Measurements from ENCODE around the gene OXNAD1.

OXNAD1 gene

GRCh38 chr3:16240229-16241023 lies 24.6 kb upstream of the OXNAD1 start:
- Histone ChIP-seq H3K9me3 (replicated peaks in 1 of 2; ENCODE audit: control insufficient read depth in 2 of 2, insufficient read depth in 1 of 2, low read depth in 1 of 2, low read length in 2 of 2) (no peaks in the 10 kb centered on the region), H3K18ac (ENCODE audit: low read length) (no peak overlapping the region), H2BK12ac (ENCODE audit: low read length) (no peak overlapping the region), H3K4me1 (ENCODE audit: control insufficient read depth in 2 of 2, insufficient read depth in 1 of 2, low read depth in 1 of 2, low read length in 2 of 2) (no peaks in the 10 kb centered on the region), H3K14ac (ENCODE audit: low read length) (no peak overlapping the region), H3K4ac (ENCODE audit: low read length) (no peak overlapping the region), H3K4me2 (ENCODE audit: insufficient read depth, low read length, poor library complexity, severe bottlenecking) (no peak overlapping the region), H3K27ac (replicated peaks; ENCODE audit: low read length) (no peak overlapping the region), H2BK5ac (ENCODE audit: low read length) (no peak overlapping the region), H3K36me3 (replicated peaks in 1 of 2; ENCODE audit: control insufficient read depth in 2 of 2, insufficient read depth in 2 of 2, low read length in 2 of 2) (no peaks in the 10 kb centered on the region), H2AFZ (ENCODE audit: low read length) (no peak overlapping the region), H3K23ac (ENCODE audit: low read depth, low read length, poor library complexity) (no peak overlapping the region), H3K27me3 (ENCODE audit: control insufficient read depth in 3 of 3, insufficient read depth in 3 of 3, low read depth in 1 of 3, low read length in 3 of 3) (peaks cover 0 to 11% (median 0%) of the 10 kb centered on the region in 3 experiments), H2AK5ac (ENCODE audit: low read depth, low read length) (no peak overlapping the region), H4K8ac (ENCODE audit: low read depth, low read length) (no peak overlapping the region), H3K4me3 (ENCODE audit: low read length in 2 of 2) (no peak overlapping the region), H2BK120ac (ENCODE audit: low read depth, low read length) (no peak overlapping the region), H3K79me1 (ENCODE audit: low read depth, low read length) (no peaks in the 10 kb centered on the region), H3K9ac (ENCODE audit: low read depth, low read length, poor library complexity) (no peak overlapping the region), H2BK15ac (ENCODE audit: low read length) (no peak overlapping the region), H4K91ac (ENCODE audit: low read depth, low read length, poor library complexity) (no peak overlapping the region)
- no peak for DNase-seq (ENCODE audit: low spot score)
- no CpG with 5 or more reads among the region's 6 CpGs for WGBS, 2 donors (ENCODE audit: extremely low coverage in 2 of 2, insufficient read length in 2 of 2, insufficient replicate concordance in 1 of 2)

- no peak overlapping the region for H2BK15ac ChIP-seq (ENCODE audit: low read length)
- no peak overlapping the region for H3K4me3 ChIP-seq (ENCODE audit: low read length in 2 of 2)
- no peak overlapping the region for H2BK12ac ChIP-seq (ENCODE audit: low read length)
- H3K23ac ChIP-seq (ENCODE audit: low read depth, low read length, poor library complexity), result no peak overlapping the region
- no peak overlapping the region for H3K27ac ChIP-seq (replicated peaks; ENCODE audit: low read length)
- H3K27me3 ChIP-seq (ENCODE audit: control insufficient read depth in 3 of 3, insufficient read depth in 3 of 3, low read depth in 1 of 3, low read length in 3 of 3), result peaks cover 0 to 11% (median 0%) of the 10 kb centered on the region in 3 experiments
- H4K8ac ChIP-seq (ENCODE audit: low read depth, low read length), result no peak overlapping the region
- no peak overlapping the region for H3K18ac ChIP-seq (ENCODE audit: low read length)
- H3K4me1 ChIP-seq (ENCODE audit: control insufficient read depth in 2 of 2, insufficient read depth in 1 of 2, low read depth in 1 of 2, low read length in 2 of 2), result no peaks in the 10 kb centered on the region
- no peak overlapping the region for H2BK5ac ChIP-seq (ENCODE audit: low read length)
- no peaks in the 10 kb centered on the region for H3K9me3 ChIP-seq (replicated peaks in 1 of 2; ENCODE audit: control insufficient read depth in 2 of 2, insufficient read depth in 1 of 2, low read depth in 1 of 2, low read length in 2 of 2)
- H3K14ac ChIP-seq (ENCODE audit: low read length), result no peak overlapping the region
- no peak overlapping the region for H3K9ac ChIP-seq (ENCODE audit: low read depth, low read length, poor library complexity)
- DNase-seq (ENCODE audit: low spot score), result no peak
- H3K4me2 ChIP-seq (ENCODE audit: insufficient read depth, low read length, poor library complexity, severe bottlenecking), result no peak overlapping the region
- H2AK5ac ChIP-seq (ENCODE audit: low read depth, low read length), result no peak overlapping the region
- no peak overlapping the region for H2BK120ac ChIP-seq (ENCODE audit: low read depth, low read length)
- no CpG with 5 or more reads among the region's 5 CpGs for WGBS, 2 donors (ENCODE audit: extremely low coverage in 2 of 2, insufficient read length in 2 of 2, insufficient replicate concordance in 1 of 2)
- H3K4ac ChIP-seq (ENCODE audit: low read length), result no peak overlapping the region
- no peak overlapping the region for H4K91ac ChIP-seq (ENCODE audit: low read depth, low read length, poor library complexity)
- H3K79me1 ChIP-seq (ENCODE audit: low read depth, low read length), result no peaks in the 10 kb centered on the region
- H2AFZ ChIP-seq (ENCODE audit: low read length), result no peak overlapping the region
- no peaks in the 10 kb centered on the region for H3K36me3 ChIP-seq (replicated peaks in 1 of 2; ENCODE audit: control insufficient read depth in 2 of 2, insufficient read depth in 2 of 2, low read length in 2 of 2)
These were observed 23.8 kb upstream of the OXNAD1 start for GRCh38 chr3:16241225-16241624.

- Histone ChIP-seq H4K8ac (ENCODE audit: low read depth, low read length) (no peak overlapping the region), H2AK5ac (ENCODE audit: low read depth, low read length) (no peak overlapping the region), H4K91ac (ENCODE audit: low read depth, low read length, poor library complexity) (no peak overlapping the region), H3K18ac (ENCODE audit: low read length) (no peak overlapping the region), H3K27me3 (ENCODE audit: control insufficient read depth in 3 of 3, insufficient read depth in 3 of 3, low read depth in 1 of 3, low read length in 3 of 3) (peaks cover 0 to 11% (median 0%) of the 10 kb centered on the region in 3 experiments), H2BK12ac (ENCODE audit: low read length) (no peak overlapping the region), H3K9ac (ENCODE audit: low read depth, low read length, poor library complexity) (no peak overlapping the region), H3K9me3 (replicated peaks in 1 of 2; ENCODE audit: control insufficient read depth in 2 of 2, insufficient read depth in 1 of 2, low read depth in 1 of 2, low read length in 2 of 2) (no peaks in the 10 kb centered on the region), H2BK15ac (ENCODE audit: low read length) (no peak overlapping the region), H3K79me1 (ENCODE audit: low read depth, low read length) (no peaks in the 10 kb centered on the region), H3K27ac (replicated peaks; ENCODE audit: low read length) (no peak overlapping the region), H2AFZ (ENCODE audit: low read length) (no peak overlapping the region), H3K4me2 (ENCODE audit: insufficient read depth, low read length, poor library complexity, severe bottlenecking) (no peak overlapping the region), H3K23ac (ENCODE audit: low read depth, low read length, poor library complexity) (no peak overlapping the region), H3K4me3 (ENCODE audit: low read length in 2 of 2) (no peak overlapping the region), H3K4me1 (ENCODE audit: control insufficient read depth in 2 of 2, insufficient read depth in 1 of 2, low read depth in 1 of 2, low read length in 2 of 2) (no peaks in the 10 kb centered on the region), H2BK120ac (ENCODE audit: low read depth, low read length) (no peak overlapping the region), H3K4ac (ENCODE audit: low read length) (no peak overlapping the region), H2BK5ac (ENCODE audit: low read length) (no peak overlapping the region), H3K14ac (ENCODE audit: low read length) (no peak overlapping the region), H3K36me3 (replicated peaks in 1 of 2; ENCODE audit: control insufficient read depth in 2 of 2, insufficient read depth in 2 of 2, low read length in 2 of 2) (no peaks in the 10 kb centered on the region)
- no CpG with 5 or more reads among the region's 5 CpGs for WGBS, 2 donors (ENCODE audit: extremely low coverage in 2 of 2, insufficient read length in 2 of 2, insufficient replicate concordance in 1 of 2)
- DNase-seq (ENCODE audit: low spot score), result no peak
These were observed 22.8 kb upstream of the OXNAD1 start for GRCh38 chr3:16242177-16242576.

GRCh38 chr3:16243706-16244490 lies 21.1 kb upstream of the OXNAD1 start:
- no CpG with 5 or more reads among the region's 9 CpGs for WGBS, 2 donors (ENCODE audit: extremely low coverage in 2 of 2, insufficient read length in 2 of 2, insufficient replicate concordance in 1 of 2)
- no peak overlapping the region for H3K27ac ChIP-seq (replicated peaks; ENCODE audit: low read length)

More at GRCh38 chr3:16243706-16244490, 21.1 kb upstream of the OXNAD1 start:
- H3K4me2 ChIP-seq (ENCODE audit: insufficient read depth, low read length, poor library complexity, severe bottlenecking), result no peak overlapping the region
- H3K14ac ChIP-seq (ENCODE audit: low read length), result no peak overlapping the region
- H3K23ac ChIP-seq (ENCODE audit: low read depth, low read length, poor library complexity), result no peak overlapping the region
- H3K9me3 ChIP-seq (replicated peaks in 1 of 2; ENCODE audit: control insufficient read depth in 2 of 2, insufficient read depth in 1 of 2, low read depth in 1 of 2, low read length in 2 of 2), result no peaks in the 10 kb centered on the region
- H3K18ac ChIP-seq (ENCODE audit: low read length), result no peak overlapping the region
- no peaks in the 10 kb centered on the region for H3K4me1 ChIP-seq (ENCODE audit: control insufficient read depth in 2 of 2, insufficient read depth in 1 of 2, low read depth in 1 of 2, low read length in 2 of 2)
- no peaks in the 10 kb centered on the region for H3K79me1 ChIP-seq (ENCODE audit: low read depth, low read length)
- no peak overlapping the region for H2AFZ ChIP-seq (ENCODE audit: low read length)
- H4K8ac ChIP-seq (ENCODE audit: low read depth, low read length), result no peak overlapping the region
- no peak for DNase-seq (ENCODE audit: low spot score)
- H2BK5ac ChIP-seq (ENCODE audit: low read length), result no peak overlapping the region
- H2BK15ac ChIP-seq (ENCODE audit: low read length), result no peak overlapping the region
- H3K4ac ChIP-seq (ENCODE audit: low read length), result no peak overlapping the region
- H3K9ac ChIP-seq (ENCODE audit: low read depth, low read length, poor library complexity), result no peak overlapping the region
- H2BK12ac ChIP-seq (ENCODE audit: low read length), result no peak overlapping the region
- peaks cover 0 to 11% (median 0%) of the 10 kb centered on the region in 3 experiments for H3K27me3 ChIP-seq (ENCODE audit: control insufficient read depth in 3 of 3, insufficient read depth in 3 of 3, low read depth in 1 of 3, low read length in 3 of 3)
- no peak overlapping the region for H2AK5ac ChIP-seq (ENCODE audit: low read depth, low read length)
- no peak overlapping the region for H2BK120ac ChIP-seq (ENCODE audit: low read depth, low read length)
- H3K36me3 ChIP-seq (replicated peaks in 1 of 2; ENCODE audit: control insufficient read depth in 2 of 2, insufficient read depth in 2 of 2, low read length in 2 of 2), result no peaks in the 10 kb centered on the region
- H4K91ac ChIP-seq (ENCODE audit: low read depth, low read length, poor library complexity), result no peak overlapping the region
- no peak overlapping the region for H3K4me3 ChIP-seq (ENCODE audit: low read length in 2 of 2)
